K562 (cell line): Measurements from ENCODE around the gene THAP11. TPM values are rescaled to one million over a fixed set of nuclear protein-coding genes. Genes with fewer than 3 reads are reported as not detected.

Experiments
- ATF7 ChIP-seq: fragments of 450-650 bp; IDR thresholded peaks from 2 replicates; pipeline ENCODE4 v1.7.1; 2014; ENCODE audit warnings: mild to moderate bottlenecking, moderate library complexity
- CSDE1 ChIP-seq, 2 experiments: fragments of 450-650 bp; IDR thresholded peaks; 2 replicates each; pipeline ENCODE4 v1.6.1; 2016; ENCODE audit warnings: mild to moderate bottlenecking in 1 of 2
- E2F6 ChIP-seq, 2 experiments: IDR thresholded peaks; 2 replicates each; pipeline ENCODE4 v1.6.1; 2011; ENCODE audit warnings: borderline replicate concordance in 1 of 2, control low read depth in 1 of 2, low read depth in 1 of 2, low read length in 1 of 2, mild to moderate bottlenecking in 1 of 2, mixed read lengths in 1 of 2, moderate library complexity in 1 of 2; ENCODE audit not compliant: insufficient read depth in 1 of 2, insufficient read length in 1 of 2, poor library complexity in 1 of 2, severe bottlenecking in 1 of 2; ENCODE audit errors: extremely low read depth in 1 of 2
- HINFP ChIP-seq: fragments of 450-650 bp; conservative IDR thresholded peaks from 2 replicates; pipeline ENCODE4 v1.6.1; 2016; ENCODE audit warnings: missing genetic modification characterization, low read depth, mild to moderate bottlenecking, control low read depth, missing compliant biosample characterization
- HMGXB4 ChIP-seq: sonication (generic); formaldehyde crosslinking; IDR thresholded peaks from 2 replicates; pipeline ENCODE4 v1.8.1; 2023; ENCODE audit warnings: mild to moderate bottlenecking, missing genetic modification reagents
- HNRNPL ChIP-seq: fragments of 200-400 bp; formaldehyde crosslinking; IDR thresholded peaks from 2 replicates; pipeline ENCODE4 v1.6.1; 2017; ENCODE audit warnings: low read depth, mild to moderate bottlenecking, low read length
- KLF1 ChIP-seq: fragments of 450-650 bp; IDR thresholded peaks from 2 replicates; pipeline ENCODE4 v1.6.1; 2016; ENCODE audit warnings: missing genetic modification characterization, missing compliant biosample characterization
- NR2C2 ChIP-seq, 2 experiments: fragments of 200-800 bp in 1 of 2; sonication (Bioruptor generic) in 1 of 2; sonication (generic) in 1 of 2; formaldehyde crosslinking in 1 of 2; IDR thresholded peaks; 2 replicates each; pipeline versions ENCODE4 v1.6.1 to v1.8.0; 2016 to 2022; ENCODE audit warnings: mild to moderate bottlenecking in 1 of 2, missing compliant biosample characterization in 1 of 2, missing genetic modification characterization in 1 of 2, missing genetic modification reagents in 1 of 2
- NRF1 ChIP-seq, 2 experiments: fragments of 450-650 bp; IDR thresholded peaks in 1 of 2; conservative IDR thresholded peaks in 1 of 2; 2 replicates each; pipeline ENCODE4 v1.6.1; 2014; ENCODE audit warnings: mild to moderate bottlenecking in 2 of 2
- POLR2AphosphoS5 ChIP-seq: IDR thresholded peaks from 2 replicates; pipeline ENCODE4 v1.6.1; 2011; ENCODE audit warnings: mild to moderate bottlenecking, low read depth, low read length, moderate library complexity; ENCODE audit not compliant: control insufficient read depth, insufficient read depth
- RFX5 ChIP-seq: IDR thresholded peaks from 2 replicates; pipeline ENCODE4 v1.6.1; 2011; ENCODE audit warnings: low read depth, mild to moderate bottlenecking, improper control_type of control experiment, low read length
- SMAD1 ChIP-seq: fragments of 150-350 bp; IDR thresholded peaks from 2 replicates; pipeline ENCODE4 v1.6.1; 2014; ENCODE audit warnings: low read length, low read depth; ENCODE audit not compliant: partially characterized antibody
- TBP ChIP-seq: optimal IDR thresholded peaks from 2 replicates; pipeline ENCODE3; 2011; ENCODE audit warnings: low read depth, low read length, improper control_type of control experiment
- TEAD1 ChIP-seq, 2 experiments: fragments of 450-650 bp in 1 of 2; sonication (generic) in 1 of 2; formaldehyde crosslinking; IDR thresholded peaks; 2 replicates each; pipeline versions ENCODE4 v1.4.0 to v1.8.0; 2020 to 2022; ENCODE audit warnings: mild to moderate bottlenecking in 2 of 2, missing genetic modification reagents in 1 of 2
- USF1 ChIP-seq: sonication (generic); formaldehyde crosslinking; IDR thresholded peaks from 2 replicates; pipeline ENCODE4 v1.9.0; 2022; ENCODE audit warnings: mild to moderate bottlenecking, missing genetic modification reagents
- ZC3H11A ChIP-seq: IDR thresholded peaks from 2 replicates; pipeline ENCODE4 v1.6.1; 2012; ENCODE audit warnings: low read depth, low read length, improper control_type of control experiment
- ZMIZ1 ChIP-seq, 2 experiments: fragments of 150-350 bp in 1 of 2; IDR thresholded peaks; 2 replicates each; pipeline ENCODE4 v1.6.1; 2012 to 2016; ENCODE audit warnings: low read depth in 2 of 2, low read length in 2 of 2, mild to moderate bottlenecking in 1 of 2, moderate library complexity in 1 of 2
- polyA plus RNA-seq, 8 experiments: library from polyadenylated mRNA; depleted of rRNA in 4 of 8; stranded (reverse) in 5 of 8; unstranded in 3 of 8; fragments of >200 nt; fragmentation: Nextera tagmentation in 2 of 8; fragmentation: Illumina TruSeq in 1 of 8; extraction: Ambion mirVana in 2 of 8; extraction: Trizol in 1 of 8; gene quantifications; 2 replicates each; pipeline versions ENCODE4 v1.2.1 to v1.2.3, GENCODE V29; 2011 to 2014; ENCODE audit warnings: inconsistent platforms in 1 of 8, missing spikeins in 1 of 8
- total RNA-seq, 7 experiments: library from RNA; depleted of rRNA in 6 of 7; stranded (reverse); fragments of >200 nt in 6 of 7; fragmentation: Illumina TruSeq in 2 of 7; extraction: Trizol in 2 of 7; gene quantifications; 2 replicates each; pipeline versions ENCODE4 v1.2.1 to v1.2.3, GENCODE V29; 2011 to 2021; ENCODE audit warnings: low replicate concordance in 1 of 7

Gene THAP11
- total and polyA plus RNA-seq, 9 of the 15 experiments (the other 6 are each of a cell fraction or from before 2014, with no cell fraction given) = 2.4 to 31.6 (median 21.4) TPM

GRCh38 chr16:67841816-67842508 is at the start of gene THAP11 (continued):
- TF ChIP-seq E2F6 (IDR thresholded peaks at IDR 0.05; ENCODE audit: borderline replicate concordance in 1 of 2, extremely low read depth in 1 of 2, insufficient read depth in 1 of 2, insufficient read length in 1 of 2, low read depth in 1 of 2, low read length in 1 of 2, poor library complexity in 1 of 2, severe bottlenecking in 1 of 2) (peak in 1 of 2 experiments; percentile 77), TBP (peak; percentile 66), CSDE1 (IDR thresholded peaks at IDR 0.05) (no peak), SMAD1 (peak; percentile 62), HNRNPL (0 out of 2 replicates have a peak, but pooled peaks have one; percentile 38), NR2C2 (CRISPR knock-in tag; IDR thresholded peaks at IDR 0.05) (peak; percentile 70), NR2C2 (tag; IDR thresholded peaks at IDR 0.05) (peak; percentile 87), KLF1 (peak; percentile 84), ZMIZ1 (IDR thresholded peaks at IDR 0.05; ENCODE audit: low read depth in 2 of 2, low read length in 2 of 2) (no peak), HMGXB4 (CRISPR knock-in tag) (no peak; the same call in 1 of the 2 replicates), HINFP (no peak), POLR2AphosphoS5 (peak; percentile 66), RFX5 (no peak), TEAD1 (CRISPR knock-in tag; IDR thresholded peaks at IDR 0.05) (0 out of 4 replicates have a peak, but pooled peaks have one; percentile 13 to 67), ATF7 (peak; percentile 78; the same call in 1 of the 2 replicates), ZC3H11A (no peak), USF1 (CRISPR knock-in tag) (peak; percentile 71), NRF1 (conservative IDR thresholded peaks at IDR 0.05 in 1 of 2, IDR thresholded peaks at IDR 0.05 in 1 of 2) (peak; percentile 99)
